RPMI8226 (cell line): Measurements from ENCODE around the gene TIAM2.

Source experiments
- DNase-seq: peaks from one replicate; pipeline ENCODE4 v3.0.0-alpha.2; 2015

Gene TIAM2

GRCh38 chr6:155026706-155027045, 31.6 kb downstream of the TIAM2 start:
- no peak for DNase-seq

DNA sequence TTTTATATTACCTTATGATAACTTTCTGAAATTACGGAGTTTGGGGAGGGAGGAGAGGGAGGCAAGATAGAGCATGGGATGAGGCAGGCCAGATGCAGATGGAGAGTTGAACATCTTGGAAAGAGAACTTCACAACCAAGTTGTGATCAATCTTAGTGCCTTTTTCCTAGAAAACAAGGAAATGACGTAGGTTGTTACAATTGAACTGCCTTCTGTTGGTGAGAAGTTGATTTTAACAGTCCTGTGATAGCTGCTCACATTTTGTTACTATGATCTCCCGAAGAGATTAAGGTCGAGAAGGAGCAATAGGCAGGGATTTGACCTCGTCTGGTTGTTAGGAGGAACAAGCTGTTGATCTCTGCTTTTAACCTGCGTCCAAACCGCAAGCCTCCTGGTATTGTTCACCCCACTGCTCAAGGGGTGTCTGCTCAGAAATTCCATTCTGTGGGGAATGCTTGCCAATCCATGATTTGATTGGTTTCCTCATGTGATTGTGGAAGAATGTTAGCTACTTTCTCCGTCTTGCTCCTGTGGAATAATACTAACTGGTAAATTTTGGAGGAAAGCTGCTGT, 35.1 kb downstream of the TIAM2 start:
- DNase-seq, result no peak

DNA sequence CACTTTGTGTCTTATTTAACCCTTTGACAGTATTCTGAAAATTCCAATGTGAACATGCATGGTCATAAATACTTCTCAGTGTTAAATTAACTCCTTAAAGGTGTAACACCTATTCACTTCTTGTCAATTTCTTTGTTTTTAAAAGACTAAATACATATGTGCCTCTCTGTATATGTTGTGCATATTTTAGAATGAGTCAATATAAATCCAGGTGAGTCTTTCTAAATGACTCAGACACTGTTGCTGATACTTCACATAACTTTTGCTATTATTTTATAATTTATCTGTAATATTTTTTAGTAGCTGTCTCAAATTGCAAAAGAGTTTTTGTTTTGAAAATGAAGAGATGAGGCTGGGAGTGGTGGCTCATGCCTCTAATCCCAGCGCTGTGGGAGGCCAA, 36.0 kb downstream of the TIAM2 start:
- no peak for DNase-seq

DNA sequence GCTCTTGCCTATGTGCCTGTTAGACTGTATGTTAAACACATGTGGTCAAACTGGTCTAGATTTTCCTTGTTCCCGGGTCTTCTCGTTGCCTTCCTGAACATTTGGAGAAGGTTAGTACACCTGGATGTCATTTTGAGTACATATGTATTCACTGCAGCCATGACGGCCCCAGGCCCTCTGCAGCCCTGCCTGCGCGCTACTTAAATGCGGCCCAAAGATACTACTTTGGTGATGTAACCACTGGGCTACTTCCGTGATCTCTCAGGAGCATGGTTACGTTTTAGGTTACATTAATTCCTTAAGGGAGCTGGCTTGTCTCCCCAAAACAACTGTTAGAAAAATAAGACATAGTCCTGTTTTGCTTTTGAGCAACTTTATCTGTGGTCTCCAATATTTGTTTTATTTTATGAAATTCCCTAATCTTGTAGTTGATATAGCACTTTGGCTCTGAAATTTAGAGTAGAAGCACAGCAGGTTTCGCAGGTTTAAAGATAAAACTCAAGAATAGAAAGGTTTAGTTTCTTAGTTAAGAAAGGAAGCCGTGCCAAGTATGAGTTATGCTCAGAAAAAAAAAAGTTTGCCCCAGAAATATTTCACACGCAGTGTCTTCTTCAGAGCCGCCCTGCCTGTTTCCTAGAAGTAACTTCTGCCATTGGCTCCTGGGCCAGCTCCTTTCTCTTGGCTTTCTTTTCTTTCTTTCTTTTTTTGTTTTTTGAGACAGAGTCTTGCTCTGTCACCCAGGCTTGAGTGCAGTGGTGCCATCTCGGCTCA, 38.1 kb downstream of the TIAM2 start:
- no peak for DNase-seq

DNA sequence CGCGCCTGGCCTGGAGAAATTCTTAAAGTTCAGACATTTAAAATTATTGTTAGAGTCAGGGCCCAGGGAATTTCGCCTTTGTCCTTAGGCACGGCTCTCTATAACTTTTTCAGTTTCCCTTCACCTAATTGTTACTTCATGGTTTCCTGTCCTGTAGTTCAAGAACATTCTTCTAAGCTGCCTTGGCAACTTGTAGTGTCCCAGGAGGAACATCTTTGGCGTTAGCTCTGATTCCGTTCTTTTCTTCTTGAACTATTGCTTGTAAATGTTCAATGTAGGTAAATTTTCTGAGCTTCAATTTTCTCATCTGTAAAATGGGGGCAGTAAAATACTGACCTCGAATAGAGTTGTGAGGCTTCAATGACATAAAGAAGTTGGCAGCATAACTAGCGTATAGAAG, 41.8 kb downstream of the TIAM2 start:
- no peak for DNase-seq

- DNase-seq, result no peak
These were observed 43.0 kb downstream of the TIAM2 start for GRCh38 chr6:155038104-155038503.

DNA sequence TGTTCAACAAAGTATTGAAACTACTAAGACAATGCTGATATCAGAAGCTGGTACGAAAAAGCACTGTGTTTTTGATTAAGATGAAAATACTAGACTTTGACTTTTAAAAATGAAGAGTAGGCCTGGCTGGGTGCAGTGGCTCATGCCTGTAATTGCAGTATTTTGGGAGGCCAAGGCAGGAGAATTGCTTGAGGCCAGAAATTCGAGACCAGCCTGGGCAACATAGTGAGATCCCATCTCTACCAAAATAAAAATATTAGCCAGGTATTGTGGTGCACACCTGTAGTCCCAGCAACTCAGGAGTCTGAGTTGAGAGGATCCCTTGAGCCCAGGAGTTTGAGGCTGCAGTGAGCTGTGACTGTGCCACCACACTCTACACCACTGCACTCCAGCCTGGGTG, 43.4 kb downstream of the TIAM2 start:
- DNase-seq, result no peak

DNA sequence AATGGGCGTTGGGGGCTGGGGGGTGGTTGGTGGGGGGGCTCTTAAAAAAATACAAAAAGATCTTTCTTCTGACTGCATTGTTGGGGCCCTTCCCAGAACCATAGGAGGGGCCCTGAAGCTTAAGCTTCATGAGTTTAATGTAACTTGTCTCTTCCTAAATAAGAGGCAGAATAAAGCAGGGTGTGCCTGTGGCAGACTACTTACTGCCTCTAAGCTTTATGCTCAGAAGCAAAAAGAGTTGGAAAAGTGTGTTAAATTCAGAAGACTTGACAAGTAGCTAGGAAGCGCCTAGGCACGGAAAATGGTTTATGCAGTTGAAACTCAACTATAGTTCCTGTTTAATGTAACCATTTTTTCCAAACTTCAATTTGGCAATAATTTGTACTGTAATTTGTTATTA, 44.5 kb downstream of the TIAM2 start:
- no peak for DNase-seq

- DNase-seq, result no peak
These were observed 45.0 kb downstream of the TIAM2 start for GRCh38 chr6:155040154-155040553.

DNA sequence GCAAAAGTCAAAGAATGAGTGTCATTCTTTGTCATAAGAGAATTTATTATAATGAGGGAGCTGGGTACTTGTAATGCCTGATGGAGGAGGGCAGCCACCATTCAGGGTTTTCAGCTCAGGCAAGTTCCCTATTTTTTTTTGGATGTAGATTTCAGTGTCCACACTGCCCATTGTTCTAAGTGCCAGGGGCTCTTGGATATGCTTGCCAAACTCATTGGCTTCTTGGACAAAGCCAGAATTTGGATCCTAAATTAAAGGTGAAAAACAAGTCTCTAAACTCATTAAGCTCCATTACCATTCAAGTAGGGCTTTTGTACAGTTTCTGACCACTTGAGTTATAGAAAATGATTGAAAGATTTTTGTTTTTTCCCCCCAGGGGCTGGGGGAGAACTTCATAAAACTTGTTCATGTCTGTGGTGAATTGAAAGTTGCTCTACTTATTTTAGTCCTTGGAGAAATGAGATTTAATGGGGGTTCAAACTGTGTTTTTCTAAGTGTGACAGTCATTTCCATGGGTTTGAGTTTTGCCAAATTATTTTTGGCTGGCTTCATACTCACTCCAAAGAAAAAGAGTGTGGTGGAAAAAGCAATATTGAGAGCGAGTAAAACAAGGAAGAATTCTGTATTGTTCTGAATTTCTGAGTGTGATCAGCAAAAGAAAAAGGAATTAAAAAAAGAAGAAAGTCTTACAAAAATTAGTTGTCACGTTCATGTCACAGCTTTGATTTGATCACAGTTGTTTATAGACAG, 46.0 kb downstream of the TIAM2 start:
- no peak for DNase-seq

DNA sequence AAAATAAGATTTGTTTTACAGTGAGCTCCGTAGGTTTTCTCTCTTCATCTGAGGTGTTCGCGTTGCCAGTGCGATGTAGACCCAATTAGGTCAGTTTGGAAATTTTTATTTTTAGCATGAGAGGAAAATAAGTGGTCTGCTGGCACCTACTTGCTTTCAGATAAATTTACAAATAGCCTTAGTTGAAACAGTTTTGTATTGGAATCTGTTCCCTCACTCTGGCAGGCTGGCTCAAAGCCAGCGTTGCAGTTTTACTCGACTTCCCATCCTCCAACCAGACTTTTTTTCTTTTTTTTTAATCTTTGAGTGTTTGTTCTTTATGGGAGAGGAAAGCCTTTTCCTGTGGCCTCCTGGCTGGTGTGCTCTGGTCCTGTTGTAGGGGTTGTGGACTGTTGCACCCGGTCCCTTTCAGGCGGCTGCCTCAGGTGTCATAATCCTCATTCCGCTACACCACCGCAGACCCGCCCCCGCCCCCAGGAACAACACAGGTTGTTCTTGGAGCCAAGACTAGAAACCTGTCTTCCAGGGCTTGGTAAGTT, 46.7 kb downstream of the TIAM2 start:
- DNase-seq, result no peak

GRCh38 chr6:155042983-155043382, 47.9 kb downstream of the TIAM2 start:
- DNase-seq, result no peak

GRCh38 chr6:155045561-155046404, 50.7 kb downstream of the TIAM2 start:
- no peak for DNase-seq

DNA sequence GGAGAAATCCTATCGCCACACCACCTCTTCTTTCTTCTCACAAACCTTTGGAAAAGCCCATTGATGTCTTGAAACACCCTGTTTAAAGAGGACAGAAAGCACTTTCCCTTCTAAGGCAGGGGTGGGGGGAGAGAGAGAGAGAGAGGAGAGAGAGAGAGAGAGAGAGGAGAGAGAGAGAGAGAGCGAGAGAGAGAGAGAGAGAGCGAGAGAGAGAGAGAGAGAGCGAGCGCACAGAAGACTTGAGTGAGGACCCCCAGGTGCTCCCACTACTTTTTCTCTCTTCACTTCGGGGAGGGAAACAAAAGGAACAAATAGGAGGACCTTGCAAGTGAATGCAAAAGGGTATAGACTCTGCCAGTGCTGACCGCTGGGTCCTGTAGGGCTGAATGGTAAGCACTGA, 52.4 kb downstream of the TIAM2 start:
- DNase-seq, result no peak

DNA sequence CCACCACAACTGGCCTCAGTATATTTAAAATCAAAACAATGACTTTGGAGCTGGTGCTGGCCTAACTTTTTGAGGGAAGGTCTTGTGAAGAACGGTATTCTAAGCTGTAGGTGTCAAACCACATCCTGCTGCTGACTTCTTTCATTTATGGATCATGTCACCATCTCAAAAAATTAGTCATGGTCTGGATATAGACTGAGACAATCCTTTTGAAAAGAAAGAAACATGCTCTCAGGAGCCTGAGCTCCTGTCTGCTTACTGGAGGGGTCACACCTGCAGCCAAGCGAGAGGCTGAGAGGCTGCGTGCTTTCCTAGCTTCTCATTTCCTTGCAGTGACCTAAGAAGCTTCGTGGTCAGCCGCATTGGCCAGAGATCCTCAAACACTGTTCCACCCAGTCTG, 55.2 kb downstream of the TIAM2 start:
- no peak for DNase-seq

- DNase-seq, result no peak
These were observed 59.6 kb downstream of the TIAM2 start for GRCh38 chr6:155054491-155055250.

GRCh38 chr6:155055729-155056128, 60.6 kb downstream of the TIAM2 start:
- no peak for DNase-seq

DNA sequence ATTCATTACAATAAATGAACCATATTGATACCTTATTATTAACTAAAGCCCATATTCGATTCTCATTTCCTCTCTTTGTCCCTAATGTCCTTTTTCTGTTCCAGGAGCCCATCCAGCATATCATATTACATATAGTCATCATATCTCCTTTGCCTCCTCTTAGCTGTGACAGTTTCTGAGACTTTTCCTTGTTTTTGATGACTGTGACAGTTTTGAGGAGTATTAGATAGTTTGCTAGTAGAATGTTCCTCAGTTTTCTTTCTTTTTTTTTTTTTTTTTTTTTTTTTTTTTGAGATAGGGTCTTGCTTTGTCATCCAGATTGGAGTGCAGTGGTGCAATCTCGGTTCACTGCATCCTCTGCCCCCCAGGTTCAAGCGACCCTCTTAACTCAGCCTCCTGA, 61.6 kb downstream of the TIAM2 start:
- no peak for DNase-seq

- no peak for DNase-seq
These were observed 66.3 kb downstream of the TIAM2 start for GRCh38 chr6:155061381-155061780.

- DNase-seq, result no peak
These were observed 67.8 kb downstream of the TIAM2 start for GRCh38 chr6:155062866-155063341.

- DNase-seq, result no peak
These were observed 69.2 kb downstream of the TIAM2 start for GRCh38 chr6:155064303-155064702.

DNA sequence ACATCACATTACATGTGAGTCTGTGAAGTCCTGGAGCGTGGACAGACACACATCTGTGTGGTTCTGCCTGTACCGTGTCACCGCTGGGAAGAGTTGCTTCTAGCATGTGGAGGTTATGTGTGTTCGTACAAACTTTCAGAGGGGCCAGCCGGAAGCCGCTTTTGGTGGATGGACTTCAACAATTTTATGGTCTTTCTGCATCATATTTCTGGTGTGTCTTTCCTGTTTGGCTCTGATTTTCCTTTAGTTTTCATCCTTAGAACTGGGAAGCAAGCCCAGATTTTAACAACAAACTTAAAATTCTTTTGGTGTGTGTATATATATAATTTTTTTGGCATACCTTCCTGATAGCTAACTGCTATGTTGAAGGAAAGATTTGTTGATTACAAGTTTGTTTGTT, 71.2 kb downstream of the TIAM2 start:
- no peak for DNase-seq
